Glutamatergic neuron (in vitro differentiated cells): ENCODE data around the gene RABEP1. TPM values are rescaled to one million over a fixed set of nuclear protein-coding genes. Genes with fewer than 3 reads are reported as not detected.

Experiments used
- DNase-seq: peaks from one replicate; pipeline ENCODE4 v3.0.0; 2022
- H3K27ac Mint-ChIP-seq: one replicate; pipeline ENCODE4 v1.8.0; 2020; ENCODE audit warnings: mild to moderate bottlenecking, mixed read lengths, inconsistent platforms; ENCODE audit not compliant: unreplicated experiment
- H3K27me3 Mint-ChIP-seq: one replicate; pipeline ENCODE4 v1.8.0; 2020; ENCODE audit warnings: mild to moderate bottlenecking, moderate library complexity, mixed read lengths, inconsistent platforms; ENCODE audit not compliant: unreplicated experiment
- H3K36me3 Mint-ChIP-seq: one replicate; pipeline ENCODE4 v1.8.0; 2020; ENCODE audit warnings: mild to moderate bottlenecking, mixed read lengths, inconsistent platforms; ENCODE audit not compliant: unreplicated experiment
- H3K4me1 Mint-ChIP-seq: one replicate; pipeline ENCODE4 v1.8.0; 2020; ENCODE audit warnings: mild to moderate bottlenecking, low read depth, mixed read lengths, inconsistent platforms; ENCODE audit not compliant: unreplicated experiment
- H3K4me3 Mint-ChIP-seq: one replicate; pipeline ENCODE4 v1.8.0; 2020; ENCODE audit warnings: mild to moderate bottlenecking, mixed read lengths, inconsistent platforms; ENCODE audit not compliant: unreplicated experiment
- H3K9me3 Mint-ChIP-seq: one replicate; pipeline ENCODE4 v1.8.0; 2020; ENCODE audit warnings: mild to moderate bottlenecking, moderate library complexity, mixed read lengths, inconsistent platforms; ENCODE audit not compliant: unreplicated experiment
- total RNA-seq: library from RNA; stranded (reverse); fragmentation: NEBNext Ultra II Directional; extraction: Animal tissue kit (Norgen Biotek cat#: 25700); gene quantifications from one replicate; pipeline ENCODE4 v1.2.1, GENCODE V29; 2021; ENCODE audit not compliant: unreplicated experiment
- TF ChIP-seq, protein P1 (sequence below): fragments of 200-600 bp; sonication (generic); IDR thresholded peaks from one replicate; pipeline ENCODE4 v1.5.0; 2021; ENCODE audit not compliant: partially characterized antibody, unreplicated experiment

RABEP1 gene
- total RNA-seq, 1 donor from 2014 or later = 63.0 TPM

DNA sequence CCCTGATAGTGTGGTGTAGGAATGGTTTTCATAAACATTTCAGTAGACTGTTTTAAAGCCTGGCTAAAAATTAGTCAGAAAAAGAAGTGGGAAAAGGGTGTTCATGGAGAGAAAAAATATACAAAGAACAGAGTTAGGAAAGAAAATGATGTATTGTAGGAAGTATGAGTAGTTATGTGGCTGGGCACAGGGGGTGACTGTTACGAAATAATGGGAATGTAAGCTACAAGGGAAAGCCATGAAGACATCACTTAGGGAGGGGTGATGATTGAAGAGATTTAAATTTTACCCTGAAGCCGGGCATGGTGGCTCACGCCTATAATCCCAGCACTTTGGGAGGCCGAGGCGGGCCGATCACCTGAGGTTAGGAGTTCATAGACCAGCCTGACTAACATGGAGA, 82.1 kb downstream of the RABEP1 start:
- Mint-ChIP-seq H3K27me3 (peaks cover 7% of the 10 kb centered on the region), H3K36me3 (no peaks in the 10 kb centered on the region)
- TF ChIP-seq, protein P1, sequence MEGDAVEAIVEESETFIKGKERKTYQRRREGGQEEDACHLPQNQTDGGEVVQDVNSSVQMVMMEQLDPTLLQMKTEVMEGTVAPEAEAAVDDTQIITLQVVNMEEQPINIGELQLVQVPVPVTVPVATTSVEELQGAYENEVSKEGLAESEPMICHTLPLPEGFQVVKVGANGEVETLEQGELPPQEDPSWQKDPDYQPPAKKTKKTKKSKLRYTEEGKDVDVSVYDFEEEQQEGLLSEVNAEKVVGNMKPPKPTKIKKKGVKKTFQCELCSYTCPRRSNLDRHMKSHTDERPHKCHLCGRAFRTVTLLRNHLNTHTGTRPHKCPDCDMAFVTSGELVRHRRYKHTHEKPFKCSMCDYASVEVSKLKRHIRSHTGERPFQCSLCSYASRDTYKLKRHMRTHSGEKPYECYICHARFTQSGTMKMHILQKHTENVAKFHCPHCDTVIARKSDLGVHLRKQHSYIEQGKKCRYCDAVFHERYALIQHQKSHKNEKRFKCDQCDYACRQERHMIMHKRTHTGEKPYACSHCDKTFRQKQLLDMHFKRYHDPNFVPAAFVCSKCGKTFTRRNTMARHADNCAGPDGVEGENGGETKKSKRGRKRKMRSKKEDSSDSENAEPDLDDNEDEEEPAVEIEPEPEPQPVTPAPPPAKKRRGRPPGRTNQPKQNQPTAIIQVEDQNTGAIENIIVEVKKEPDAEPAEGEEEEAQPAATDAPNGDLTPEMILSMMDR = no peak

DNA sequence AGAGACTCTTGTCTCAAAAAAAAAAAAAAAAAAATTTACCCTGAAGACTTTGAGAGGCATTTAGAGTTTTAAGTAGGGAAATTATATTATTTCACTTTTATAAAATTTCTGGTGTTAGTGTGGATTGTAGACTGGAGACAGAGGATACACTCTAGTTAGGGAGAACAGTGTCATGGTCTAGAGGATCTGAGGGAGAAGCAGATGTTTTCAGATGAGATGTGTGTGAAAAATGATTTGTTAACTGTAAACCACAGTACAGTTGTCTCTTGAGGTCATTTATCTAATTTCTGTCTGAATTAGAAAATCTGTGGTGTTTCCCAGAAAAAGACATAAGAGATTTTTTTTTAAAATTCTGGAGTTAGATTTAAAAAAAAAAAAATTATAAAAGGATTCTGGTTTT, 82.6 kb downstream of the RABEP1 start:
- Mint-ChIP-seq H3K9me3 (no peaks in the 10 kb centered on the region), H3K4me3 (no peak overlapping the region), H3K4me1 (no peaks in the 10 kb centered on the region), H3K27ac (no peak overlapping the region), H3K27me3 (peaks cover 7% of the 10 kb centered on the region), H3K36me3 (no peaks in the 10 kb centered on the region)
- DNase-seq = no peak
- TF ChIP-seq, protein P1 = no peak

More for the DNA sequence above, 82.1 kb downstream of the RABEP1 start:
- H3K4me3 Mint-ChIP-seq = no peak overlapping the region
- no peaks in the 10 kb centered on the region for H3K4me1 Mint-ChIP-seq
- no peak for DNase-seq
- H3K27ac Mint-ChIP-seq = no peak overlapping the region
- H3K9me3 Mint-ChIP-seq = no peaks in the 10 kb centered on the region

DNA sequence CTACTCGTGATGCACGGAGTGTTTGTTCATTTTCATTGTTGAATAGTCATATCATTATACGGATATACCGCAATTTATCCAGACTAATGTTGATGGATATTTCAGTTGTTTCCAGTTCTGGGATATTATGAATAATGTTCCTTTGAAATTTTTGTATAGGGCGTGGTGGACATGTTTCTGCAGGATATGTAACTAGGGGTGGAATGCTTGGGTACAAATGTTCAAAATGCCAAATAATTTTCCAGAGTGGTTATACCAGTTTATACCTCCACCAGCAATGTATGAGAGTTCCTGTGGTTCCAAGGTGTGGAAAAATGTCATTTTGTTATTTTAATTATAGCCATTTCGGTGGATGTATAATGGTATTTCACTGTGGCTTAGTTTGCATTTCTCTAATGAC, 83.7 kb downstream of the RABEP1 start:
- H3K27me3 Mint-ChIP-seq = peaks cover under 1% of the 10 kb centered on the region
- H3K9me3 Mint-ChIP-seq = peaks cover 2% of the 10 kb centered on the region
- TF ChIP-seq, protein P1 = no peak
- DNase-seq = no peak
- H3K27ac Mint-ChIP-seq = no peak overlapping the region
- no peaks in the 10 kb centered on the region for H3K4me1 Mint-ChIP-seq
- H3K4me3 Mint-ChIP-seq = no peak overlapping the region
- H3K36me3 Mint-ChIP-seq = no peaks in the 10 kb centered on the region

DNA sequence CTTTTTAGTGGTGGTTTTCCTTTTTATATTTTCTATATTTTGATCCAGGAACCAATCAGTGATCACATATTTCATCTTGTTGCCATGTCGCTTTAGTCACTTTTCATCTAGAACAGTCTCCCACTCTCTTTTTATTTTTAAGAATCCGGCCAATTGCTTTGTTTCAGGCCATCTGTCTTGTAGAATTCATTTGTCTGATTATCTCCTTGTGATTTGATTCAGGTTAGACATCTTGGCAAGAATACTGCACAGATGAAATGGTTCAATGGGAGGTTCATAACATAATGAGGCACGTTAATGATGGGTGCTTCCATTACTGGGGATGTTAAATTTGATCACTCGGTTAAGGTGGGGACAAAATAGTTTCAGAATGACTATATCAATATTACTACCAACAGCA, 88.3 kb downstream of the RABEP1 start:
- H3K4me1 Mint-ChIP-seq = peaks cover 5% of the 10 kb centered on the region
- no peaks in the 10 kb centered on the region for H3K36me3 Mint-ChIP-seq
- peaks cover 3% of the 10 kb centered on the region for H3K9me3 Mint-ChIP-seq
- peaks cover 2% of the 10 kb centered on the region for H3K27me3 Mint-ChIP-seq
- TF ChIP-seq, protein P1 = no peak
- no peak overlapping the region for H3K4me3 Mint-ChIP-seq
- no peak for DNase-seq
- H3K27ac Mint-ChIP-seq = peak overlapping the region; percentile 34

DNA sequence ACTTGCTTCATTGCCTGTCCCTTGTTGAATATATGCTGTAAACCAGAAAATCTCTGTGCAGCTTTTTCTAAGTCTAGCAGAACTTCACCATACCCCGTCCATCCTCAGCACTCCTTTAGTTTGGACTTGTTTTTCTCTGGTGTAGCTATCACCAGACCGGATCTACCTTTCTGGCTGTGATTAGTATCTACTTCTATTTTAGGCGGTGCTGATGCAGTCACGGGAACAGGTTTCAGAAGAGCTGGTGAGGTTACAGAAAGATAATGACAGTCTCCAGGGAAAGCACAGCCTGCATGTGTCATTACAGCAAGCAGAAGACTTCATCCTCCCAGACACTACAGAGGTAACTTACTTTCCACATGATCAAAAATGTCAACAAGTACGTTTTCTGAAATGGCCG, 91.0 kb downstream of the RABEP1 start:
- DNase-seq = no peak

More for the DNA sequence above, 91.0 kb downstream of the RABEP1 start:
- H3K36me3 Mint-ChIP-seq = no peaks in the 10 kb centered on the region
- H3K4me3 Mint-ChIP-seq = no peak overlapping the region
- TF ChIP-seq, protein P1 = no peak
- H3K4me1 Mint-ChIP-seq = peaks cover 5% of the 10 kb centered on the region
- H3K27me3 Mint-ChIP-seq = peaks cover 2% of the 10 kb centered on the region
- H3K27ac Mint-ChIP-seq = peak overlapping the region; percentile 48
- peaks cover 3% of the 10 kb centered on the region for H3K9me3 Mint-ChIP-seq
